Astrocyte (in vitro differentiated cells and primary cell): Measurements from ENCODE around the gene ZNF79.

Experiments
- CTCF ChIP-seq: IDR thresholded peaks from 2 replicates; pipeline ENCODE4 v1.5.1; 2011; ENCODE audit warnings: low read depth, mild to moderate bottlenecking, inconsistent platforms, low read length, moderate library complexity; ENCODE audit not compliant: insufficient read depth
- EZH2 ChIP-seq: IDR thresholded peaks from 2 replicates; pipeline ENCODE4 v1.6.1; 2012; ENCODE audit warnings: mild to moderate bottlenecking, low read length, inconsistent platforms; ENCODE audit not compliant: insufficient read depth

GRCh38 chr9:127382541-127382940, 41.6 kb upstream of the ZNF79 start:
- no peak for TF ChIP-seq CTCF
- no peak for TF ChIP-seq EZH2
